GM23338 (cell line): ENCODE measurements around the gene CEBPZ. TPM values are rescaled to one million over a fixed set of nuclear protein-coding genes. Genes with fewer than 3 reads are reported as not detected.

Experiments
- ATAC-seq: fragments of 200-7000 bp; cut with Tn5 transposase; 3 replicates; pipeline ENCODE4 v1.9.1; 2020
- DNase-seq: peaks from one replicate; pipeline ENCODE4 v3.0.0-alpha.2; 2015; ENCODE audit warnings: low spot score
- H2AFZ ChIP-seq: fragments of 200-600 bp; sonication (generic); 2 replicates; pipeline ENCODE4 v1.8.0; 2016; ENCODE audit warnings: antibody characterized with exemption, mild to moderate bottlenecking, moderate library complexity
- H3F3A ChIP-seq: fragments of 200-600 bp; sonication (generic); replicated peaks from 2 replicates; pipeline ENCODE4 v1.8.0; 2017; ENCODE audit warnings: antibody characterized with exemption, mixed run types, low read depth
- H3K27ac ChIP-seq: fragments of 200-600 bp; sonication (generic); 2 replicates; pipeline ENCODE4 v1.6.1; 2016; ENCODE audit warnings: low read depth
- H3K27me3 ChIP-seq: fragments of 200-600 bp; sonication (generic); 2 replicates; pipeline ENCODE4 v1.8.0; 2016; ENCODE audit warnings: mild to moderate bottlenecking, mixed run types, moderate library complexity; ENCODE audit not compliant: insufficient read depth
- H3K36me3 ChIP-seq: fragments of 200-600 bp; sonication (generic); 2 replicates; pipeline ENCODE4 v1.8.0; 2016; ENCODE audit warnings: mild to moderate bottlenecking; ENCODE audit not compliant: insufficient read depth
- H3K4me1 ChIP-seq: fragments of 200-600 bp; sonication (generic); 2 replicates; pipeline ENCODE4 v1.8.0; 2016; ENCODE audit warnings: mild to moderate bottlenecking, moderate library complexity; ENCODE audit not compliant: insufficient read depth
- H3K4me2 ChIP-seq: fragments of 200-600 bp; sonication (generic); 2 replicates; pipeline ENCODE4 v1.7.1; 2017; ENCODE audit warnings: mixed run types
- H3K4me3 ChIP-seq: fragments of 200-600 bp; sonication (generic); 2 replicates; pipeline ENCODE4 v1.6.1; 2016; ENCODE audit warnings: mixed run types
- H3K79me2 ChIP-seq: fragments of 200-600 bp; sonication (generic); replicated peaks from 2 replicates; pipeline ENCODE4 v1.8.0; 2017; ENCODE audit warnings: mild to moderate bottlenecking; ENCODE audit not compliant: insufficient read depth
- H3K9me2 ChIP-seq: fragments of 200-600 bp; sonication (generic); 2 replicates; pipeline ENCODE4 v1.8.0; 2017; ENCODE audit not compliant: insufficient read depth
- H4K20me1 ChIP-seq: fragments of 200-600 bp; sonication (generic); replicated peaks from 2 replicates; pipeline ENCODE4 v1.8.0; 2017; ENCODE audit warnings: mild to moderate bottlenecking; ENCODE audit not compliant: insufficient read depth
- H3K27ac Mint-ChIP-seq: 2 replicates; pipeline ENCODE4 v1.8.0; 2020; ENCODE audit warnings: inconsistent platforms, mild to moderate bottlenecking, moderate library complexity, mixed read lengths
- H3K27me3 Mint-ChIP-seq: 3 replicates; pipeline ENCODE4 v1.8.0; 2022; ENCODE audit warnings: low read depth, mild to moderate bottlenecking, moderate library complexity, mixed read lengths, inconsistent platforms; ENCODE audit not compliant: insufficient read depth, poor library complexity
- H3K36me3 Mint-ChIP-seq: 3 replicates; pipeline ENCODE4 v1.8.0; 2021; ENCODE audit warnings: low read depth, mild to moderate bottlenecking, inconsistent platforms, moderate library complexity, mixed read lengths
- H3K4me1 Mint-ChIP-seq: 3 replicates; pipeline ENCODE4 v1.8.0; 2020; ENCODE audit warnings: mild to moderate bottlenecking, inconsistent platforms, mixed read lengths
- H3K4me3 Mint-ChIP-seq: 3 replicates; pipeline ENCODE4 v1.8.0; 2021; ENCODE audit warnings: moderate library complexity, mild to moderate bottlenecking, inconsistent platforms, mixed read lengths
- H3K9me3 Mint-ChIP-seq: 3 replicates; pipeline ENCODE4 v1.8.0; 2020; ENCODE audit warnings: moderate library complexity, mild to moderate bottlenecking, inconsistent platforms, mixed read lengths
- CREB1 ChIP-seq: fragments of 250-450 bp; sonication (Bioruptor Pico); IDR thresholded peaks from 2 replicates; pipeline ENCODE4 v1.5.0; 2020; ENCODE audit warnings: low read depth, mild to moderate bottlenecking, moderate library complexity
- EZH2 ChIP-seq: fragments of 200-600 bp; sonication (generic); IDR thresholded peaks from one replicate; pipeline ENCODE4 v1.8.0; 2017; ENCODE audit warnings: antibody characterized with exemption, mild to moderate bottlenecking, low read depth; ENCODE audit not compliant: unreplicated experiment
- EZH2phosphoT487 ChIP-seq: fragments of 200-600 bp; sonication (generic); IDR thresholded peaks from one replicate; pipeline ENCODE4 v1.8.1; 2018; ENCODE audit warnings: antibody characterized with exemption; ENCODE audit not compliant: unreplicated experiment
- JUNB ChIP-seq: IDR thresholded peaks from one replicate; pipeline ENCODE4 v1.6.1; 2016; ENCODE audit warnings: antibody characterized with exemption; ENCODE audit not compliant: unreplicated experiment
- NANOG ChIP-seq: IDR thresholded peaks from 2 replicates; pipeline ENCODE4 v1.6.1; 2016; ENCODE audit warnings: antibody characterized with exemption, borderline replicate concordance
- POLR2AphosphoS5 ChIP-seq: IDR thresholded peaks from 2 replicates; pipeline ENCODE4 v1.6.1; 2016; ENCODE audit warnings: antibody characterized with exemption, low read depth
- STAT1 ChIP-seq: IDR thresholded peaks from one replicate; pipeline ENCODE4 v1.6.1; 2016; ENCODE audit warnings: antibody characterized with exemption; ENCODE audit not compliant: unreplicated experiment
- ZNF114 ChIP-seq: fragments of 250-450 bp; sonication (Bioruptor Pico); IDR thresholded peaks from 2 replicates; pipeline ENCODE4 v1.5.0; 2020; ENCODE audit warnings: mild to moderate bottlenecking, moderate library complexity
- ZNF331 ChIP-seq: fragments of 250-450 bp; sonication (Bioruptor Pico); IDR thresholded peaks from 2 replicates; pipeline ENCODE4 v1.5.0; 2020; ENCODE audit warnings: low read depth, mild to moderate bottlenecking, moderate library complexity
- polyA plus RNA-seq: library from polyadenylated mRNA; unstranded; fragments of >200 nt; fragmentation: Nextera tagmentation; extraction: Ambion mirVana; gene quantifications from 2 replicates; pipeline ENCODE4 v1.2.1, GENCODE V29; 2016
- total RNA-seq: library from RNA; depleted of rRNA; stranded (reverse); fragments of >200 nt; shearing (Covaris generic); gene quantifications from 2 replicates; pipeline ENCODE4 v1.2.3, GENCODE V29; 2014
- TF ChIP-seq, protein P1 (sequence below): IDR thresholded peaks from one replicate; pipeline ENCODE4 v1.6.1; 2018; ENCODE audit warnings: antibody characterized with exemption; ENCODE audit not compliant: unreplicated experiment
- TF ChIP-seq, protein P2 (sequence below): IDR thresholded peaks from 2 replicates; pipeline ENCODE4 v1.6.1; 2016; ENCODE audit warnings: antibody characterized with exemption
- TF ChIP-seq, protein P3 (sequence below), 2 experiments: fragments of 200-600 bp in 1 of 2; sonication (generic) in 1 of 2; conservative IDR thresholded peaks; 2 replicates each; pipeline versions ENCODE4 v1.5.1 to v1.6.1; 2016 to 2017; ENCODE audit warnings: antibody characterized with exemption in 2 of 2, low read depth in 2 of 2, mild to moderate bottlenecking in 2 of 2, moderate library complexity in 1 of 2
- TF ChIP-seq, protein P4 (sequence below): fragments of 250-450 bp; sonication (Bioruptor Pico); IDR thresholded peaks from 2 replicates; pipeline ENCODE4 v1.5.0; 2020; ENCODE audit warnings: mild to moderate bottlenecking, moderate library complexity

CEBPZ gene
- total and polyA plus RNA-seq, 2 experiments from 2014 or later = 133 to 185 TPM

GRCh38 chr2:37230581-37230980 lies 815 bp downstream of the CEBPZ start:
- peaks cover 23% of the 10 kb centered on the region; the same call in 1 of the 2 replicates for H4K20me1 ChIP-seq
- H2AFZ ChIP-seq = no peak overlapping the region
- TF ChIP-seq, protein P1, sequence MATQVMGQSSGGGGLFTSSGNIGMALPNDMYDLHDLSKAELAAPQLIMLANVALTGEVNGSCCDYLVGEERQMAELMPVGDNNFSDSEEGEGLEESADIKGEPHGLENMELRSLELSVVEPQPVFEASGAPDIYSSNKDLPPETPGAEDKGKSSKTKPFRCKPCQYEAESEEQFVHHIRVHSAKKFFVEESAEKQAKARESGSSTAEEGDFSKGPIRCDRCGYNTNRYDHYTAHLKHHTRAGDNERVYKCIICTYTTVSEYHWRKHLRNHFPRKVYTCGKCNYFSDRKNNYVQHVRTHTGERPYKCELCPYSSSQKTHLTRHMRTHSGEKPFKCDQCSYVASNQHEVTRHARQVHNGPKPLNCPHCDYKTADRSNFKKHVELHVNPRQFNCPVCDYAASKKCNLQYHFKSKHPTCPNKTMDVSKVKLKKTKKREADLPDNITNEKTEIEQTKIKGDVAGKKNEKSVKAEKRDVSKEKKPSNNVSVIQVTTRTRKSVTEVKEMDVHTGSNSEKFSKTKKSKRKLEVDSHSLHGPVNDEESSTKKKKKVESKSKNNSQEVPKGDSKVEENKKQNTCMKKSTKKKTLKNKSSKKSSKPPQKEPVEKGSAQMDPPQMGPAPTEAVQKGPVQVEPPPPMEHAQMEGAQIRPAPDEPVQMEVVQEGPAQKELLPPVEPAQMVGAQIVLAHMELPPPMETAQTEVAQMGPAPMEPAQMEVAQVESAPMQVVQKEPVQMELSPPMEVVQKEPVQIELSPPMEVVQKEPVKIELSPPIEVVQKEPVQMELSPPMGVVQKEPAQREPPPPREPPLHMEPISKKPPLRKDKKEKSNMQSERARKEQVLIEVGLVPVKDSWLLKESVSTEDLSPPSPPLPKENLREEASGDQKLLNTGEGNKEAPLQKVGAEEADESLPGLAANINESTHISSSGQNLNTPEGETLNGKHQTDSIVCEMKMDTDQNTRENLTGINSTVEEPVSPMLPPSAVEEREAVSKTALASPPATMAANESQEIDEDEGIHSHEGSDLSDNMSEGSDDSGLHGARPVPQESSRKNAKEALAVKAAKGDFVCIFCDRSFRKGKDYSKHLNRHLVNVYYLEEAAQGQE = no peak
- no peak for TF ChIP-seq ZNF114 (CRISPR knock-in tag)
- TF ChIP-seq POLR2AphosphoS5 = no peak
- no peak for TF ChIP-seq JUNB
- TF ChIP-seq EZH2phosphoT487 = no peak
- TF ChIP-seq ZNF331 (CRISPR knock-in tag) = no peak
- TF ChIP-seq, protein P2, sequence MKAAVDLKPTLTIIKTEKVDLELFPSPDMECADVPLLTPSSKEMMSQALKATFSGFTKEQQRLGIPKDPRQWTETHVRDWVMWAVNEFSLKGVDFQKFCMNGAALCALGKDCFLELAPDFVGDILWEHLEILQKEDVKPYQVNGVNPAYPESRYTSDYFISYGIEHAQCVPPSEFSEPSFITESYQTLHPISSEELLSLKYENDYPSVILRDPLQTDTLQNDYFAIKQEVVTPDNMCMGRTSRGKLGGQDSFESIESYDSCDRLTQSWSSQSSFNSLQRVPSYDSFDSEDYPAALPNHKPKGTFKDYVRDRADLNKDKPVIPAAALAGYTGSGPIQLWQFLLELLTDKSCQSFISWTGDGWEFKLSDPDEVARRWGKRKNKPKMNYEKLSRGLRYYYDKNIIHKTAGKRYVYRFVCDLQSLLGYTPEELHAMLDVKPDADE = no peak
- TF ChIP-seq CREB1 = no peak
- TF ChIP-seq, protein P3, sequence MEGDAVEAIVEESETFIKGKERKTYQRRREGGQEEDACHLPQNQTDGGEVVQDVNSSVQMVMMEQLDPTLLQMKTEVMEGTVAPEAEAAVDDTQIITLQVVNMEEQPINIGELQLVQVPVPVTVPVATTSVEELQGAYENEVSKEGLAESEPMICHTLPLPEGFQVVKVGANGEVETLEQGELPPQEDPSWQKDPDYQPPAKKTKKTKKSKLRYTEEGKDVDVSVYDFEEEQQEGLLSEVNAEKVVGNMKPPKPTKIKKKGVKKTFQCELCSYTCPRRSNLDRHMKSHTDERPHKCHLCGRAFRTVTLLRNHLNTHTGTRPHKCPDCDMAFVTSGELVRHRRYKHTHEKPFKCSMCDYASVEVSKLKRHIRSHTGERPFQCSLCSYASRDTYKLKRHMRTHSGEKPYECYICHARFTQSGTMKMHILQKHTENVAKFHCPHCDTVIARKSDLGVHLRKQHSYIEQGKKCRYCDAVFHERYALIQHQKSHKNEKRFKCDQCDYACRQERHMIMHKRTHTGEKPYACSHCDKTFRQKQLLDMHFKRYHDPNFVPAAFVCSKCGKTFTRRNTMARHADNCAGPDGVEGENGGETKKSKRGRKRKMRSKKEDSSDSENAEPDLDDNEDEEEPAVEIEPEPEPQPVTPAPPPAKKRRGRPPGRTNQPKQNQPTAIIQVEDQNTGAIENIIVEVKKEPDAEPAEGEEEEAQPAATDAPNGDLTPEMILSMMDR (conservative IDR thresholded peaks at IDR 0.05; ENCODE audit: low read depth in 2 of 2) = no peak
- TF ChIP-seq EZH2 = no peak
- no peak for TF ChIP-seq STAT1
- no peak for TF ChIP-seq NANOG
- TF ChIP-seq, protein P4, sequence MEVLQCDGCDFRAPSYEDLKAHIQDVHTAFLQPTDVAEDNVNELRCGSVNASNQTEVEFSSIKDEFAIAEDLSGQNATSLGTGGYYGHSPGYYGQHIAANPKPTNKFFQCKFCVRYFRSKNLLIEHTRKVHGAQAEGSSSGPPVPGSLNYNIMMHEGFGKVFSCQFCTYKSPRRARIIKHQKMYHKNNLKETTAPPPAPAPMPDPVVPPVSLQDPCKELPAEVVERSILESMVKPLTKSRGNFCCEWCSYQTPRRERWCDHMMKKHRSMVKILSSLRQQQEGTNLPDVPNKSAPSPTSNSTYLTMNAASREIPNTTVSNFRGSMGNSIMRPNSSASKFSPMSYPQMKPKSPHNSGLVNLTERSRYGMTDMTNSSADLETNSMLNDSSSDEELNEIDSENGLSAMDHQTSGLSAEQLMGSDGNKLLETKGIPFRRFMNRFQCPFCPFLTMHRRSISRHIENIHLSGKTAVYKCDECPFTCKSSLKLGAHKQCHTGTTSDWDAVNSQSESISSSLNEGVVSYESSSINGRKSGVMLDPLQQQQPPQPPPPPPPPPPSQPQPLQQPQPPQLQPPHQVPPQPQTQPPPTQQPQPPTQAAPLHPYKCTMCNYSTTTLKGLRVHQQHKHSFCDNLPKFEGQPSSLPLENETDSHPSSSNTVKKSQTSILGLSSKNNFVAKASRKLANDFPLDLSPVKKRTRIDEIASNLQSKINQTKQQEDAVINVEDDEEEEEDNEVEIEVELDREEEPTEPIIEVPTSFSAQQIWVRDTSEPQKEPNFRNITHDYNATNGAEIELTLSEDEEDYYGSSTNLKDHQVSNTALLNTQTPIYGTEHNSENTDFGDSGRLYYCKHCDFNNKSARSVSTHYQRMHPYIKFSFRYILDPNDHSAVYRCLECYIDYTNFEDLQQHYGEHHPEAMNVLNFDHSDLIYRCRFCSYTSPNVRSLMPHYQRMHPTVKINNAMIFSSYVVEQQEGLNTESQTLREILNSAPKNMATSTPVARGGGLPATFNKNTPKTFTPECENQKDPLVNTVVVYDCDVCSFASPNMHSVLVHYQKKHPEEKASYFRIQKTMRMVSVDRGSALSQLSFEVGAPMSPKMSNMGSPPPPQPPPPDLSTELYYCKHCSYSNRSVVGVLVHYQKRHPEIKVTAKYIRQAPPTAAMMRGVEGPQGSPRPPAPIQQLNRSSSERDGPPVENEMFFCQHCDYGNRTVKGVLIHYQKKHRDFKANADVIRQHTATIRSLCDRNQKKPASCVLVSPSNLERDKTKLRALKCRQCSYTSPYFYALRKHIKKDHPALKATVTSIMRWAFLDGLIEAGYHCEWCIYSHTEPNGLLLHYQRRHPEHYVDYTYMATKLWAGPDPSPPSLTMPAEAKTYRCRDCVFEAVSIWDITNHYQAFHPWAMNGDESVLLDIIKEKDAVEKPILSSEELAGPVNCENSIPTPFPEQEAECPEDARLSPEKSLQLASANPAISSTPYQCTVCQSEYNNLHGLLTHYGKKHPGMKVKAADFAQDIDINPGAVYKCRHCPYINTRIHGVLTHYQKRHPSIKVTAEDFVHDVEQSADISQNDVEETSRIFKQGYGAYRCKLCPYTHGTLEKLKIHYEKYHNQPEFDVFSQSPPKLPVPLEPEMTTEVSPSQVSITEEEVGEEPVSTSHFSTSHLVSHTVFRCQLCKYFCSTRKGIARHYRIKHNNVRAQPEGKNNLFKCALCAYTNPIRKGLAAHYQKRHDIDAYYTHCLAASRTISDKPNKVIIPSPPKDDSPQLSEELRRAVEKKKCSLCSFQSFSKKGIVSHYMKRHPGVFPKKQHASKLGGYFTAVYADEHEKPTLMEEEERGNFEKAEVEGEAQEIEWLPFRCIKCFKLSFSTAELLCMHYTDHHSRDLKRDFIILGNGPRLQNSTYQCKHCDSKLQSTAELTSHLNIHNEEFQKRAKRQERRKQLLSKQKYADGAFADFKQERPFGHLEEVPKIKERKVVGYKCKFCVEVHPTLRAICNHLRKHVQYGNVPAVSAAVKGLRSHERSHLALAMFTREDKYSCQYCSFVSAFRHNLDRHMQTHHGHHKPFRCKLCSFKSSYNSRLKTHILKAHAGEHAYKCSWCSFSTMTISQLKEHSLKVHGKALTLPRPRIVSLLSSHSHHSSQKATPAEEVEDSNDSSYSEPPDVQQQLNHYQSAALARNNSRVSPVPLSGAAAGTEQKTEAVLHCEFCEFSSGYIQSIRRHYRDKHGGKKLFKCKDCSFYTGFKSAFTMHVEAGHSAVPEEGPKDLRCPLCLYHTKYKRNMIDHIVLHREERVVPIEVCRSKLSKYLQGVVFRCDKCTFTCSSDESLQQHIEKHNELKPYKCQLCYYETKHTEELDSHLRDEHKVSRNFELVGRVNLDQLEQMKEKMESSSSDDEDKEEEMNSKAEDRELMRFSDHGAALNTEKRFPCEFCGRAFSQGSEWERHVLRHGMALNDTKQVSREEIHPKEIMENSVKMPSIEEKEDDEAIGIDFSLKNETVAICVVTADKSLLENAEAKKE (CRISPR knock-in tag) = no peak
- Mint-ChIP-seq H3K4me3 (no peak overlapping the region), H3K27ac (no peak overlapping the region), H3K27me3 (no peaks in the 10 kb centered on the region), H3K36me3 (peaks cover 43% of the 10 kb centered on the region), H3K9me3 (no peaks in the 10 kb centered on the region), H3K4me1 (peaks cover 37% of the 10 kb centered on the region)
- no peaks in the 10 kb centered on the region for H3K9me2 ChIP-seq
- peak overlapping the region; percentile 86 for H3K4me2 ChIP-seq
- peaks cover 10% of the 10 kb centered on the region for H3K36me3 ChIP-seq
- peak overlapping the region; percentile 95 for H3K4me3 ChIP-seq
- no peaks in the 10 kb centered on the region for H3K27me3 ChIP-seq
- peaks cover 96% of the 10 kb centered on the region for H3K79me2 ChIP-seq
- H3F3A ChIP-seq = peaks cover 30% of the 10 kb centered on the region
- peaks cover 59% of the 10 kb centered on the region for H3K4me1 ChIP-seq
- peak overlapping the region; percentile 72 for H3K27ac ChIP-seq
- DNase-seq = no peak
- ATAC-seq = peak; percentile 9
